ENCODE measurements around the gene MMP15. TPM values are rescaled to one million over a fixed set of nuclear protein-coding genes. Genes with fewer than 3 reads are reported as not detected.

Gene MMP15
- total and polyA plus RNA-seq, 2 of the 4 experiments (the other 2 are of a cell fraction), result 0.18 to 0.56 TPM

DNA sequence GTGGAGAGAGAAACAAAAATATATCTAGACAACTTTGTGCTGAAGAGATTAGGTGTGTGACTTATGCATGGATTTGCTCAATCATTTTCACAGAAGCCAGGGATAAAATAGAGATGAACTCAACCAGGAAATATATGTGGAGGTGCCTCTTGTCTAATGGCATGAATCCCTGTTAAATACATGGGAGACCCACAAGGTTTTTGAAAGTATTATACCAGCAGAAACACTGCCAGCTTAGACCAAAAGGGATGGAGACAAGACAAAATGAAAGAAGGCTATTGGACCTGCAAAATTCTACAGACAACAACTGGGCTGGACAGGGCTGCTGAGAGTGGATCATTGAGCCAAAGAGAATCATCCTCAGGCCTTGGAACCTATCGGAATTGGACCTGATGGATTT, 51.0 kb downstream of the MMP15 start:
- WGBS, 2 experiments (ENCODE audit: extremely low coverage in 2 of 2, insufficient read length in 1 of 2), result no CpG with 5 or more reads among the region's 1 CpG
- DNase-seq (no peak), ATAC-seq (ENCODE audit: low read depth) (no peak)
- Histone ChIP-seq H3K79me1 (ENCODE audit: low read depth in 1 of 2, low read length in 2 of 2) (no peaks in the 10 kb centered on the region), H2AK9ac (replicated peaks; ENCODE audit: low read depth, low read length, poor library complexity) (no peak overlapping the region), H2BK120ac (ENCODE audit: low read depth, low read length) (no peak overlapping the region), H2AFZ (replicated peaks; ENCODE audit: low read length, poor library complexity) (no peak overlapping the region), H3K18ac (ENCODE audit: low read depth, low read length) (no peak overlapping the region), H4K91ac (ENCODE audit: insufficient read depth, low read depth, low read length) (no peak overlapping the region), H2AK5ac (ENCODE audit: low read depth, low read length) (no peak overlapping the region), H4K8ac (ENCODE audit: low read depth in 2 of 2, low read length in 2 of 2) (no peak overlapping the region), H3K9me1 (ENCODE audit: insufficient read depth, low read length) (no peaks in the 10 kb centered on the region), H4K20me1 (ENCODE audit: insufficient read depth, low read length) (no peaks in the 10 kb centered on the region), H3K9me3 (ENCODE audit: control insufficient read depth, insufficient read depth, low read length) (0 out of 2 replicates have a peak, but pooled peaks cover 2% of the 10 kb centered on the region), H3K23ac (ENCODE audit: low read depth, low read length) (no peak overlapping the region), H3K14ac (replicated peaks; ENCODE audit: low read depth, low read length) (no peak overlapping the region), H2BK20ac (ENCODE audit: low read depth, low read length) (no peak overlapping the region), H3K4me1 (ENCODE audit: control insufficient read depth, insufficient read depth, low read length) (no peaks in the 10 kb centered on the region), H3K36me3 (ENCODE audit: control insufficient read depth, insufficient read depth, low read length) (no peaks in the 10 kb centered on the region), H3K27ac (ENCODE audit: insufficient read depth, low read length) (no peak overlapping the region), H3K27me3 (ENCODE audit: control insufficient read depth, insufficient read depth, low read length) (no peaks in the 10 kb centered on the region; the same call in 1 of the 2 replicates), H3K4me2 (ENCODE audit: low read depth, low read length) (no peak overlapping the region), H4K5ac (ENCODE audit: low read depth, low read length) (no peak overlapping the region), H3K4me3 (ENCODE audit: insufficient read depth, low read depth, low read length) (no peak overlapping the region), H3K56ac (ENCODE audit: extremely low read depth, insufficient read depth, low read length) (no peak overlapping the region), H3K9ac (ENCODE audit: low read depth, low read length) (no peak overlapping the region), H3K4ac (ENCODE audit: low read depth, low read length) (no peak overlapping the region), H2BK15ac (ENCODE audit: low read depth, low read length) (no peak overlapping the region), H2BK5ac (ENCODE audit: low read depth, low read length, poor library complexity, severe bottlenecking) (no peak overlapping the region)
- intact Hi-C loops (cut with micrococcal nuclease) (no loop called here), dilution Hi-C loops (cut with HindIII; ENCODE audit: low sequenced_read_pairs, unreplicated experiment) (no loop called here), in situ Hi-C loops (cut with MboI; ENCODE audit: low sequenced_read_pairs) (no loop called here)
- ChIA-PET CTCF (no interaction called here), POLR2A (ENCODE audit: unreplicated experiment) (no interaction called here)
- TF ChIP-seq CEBPB (IDR thresholded peaks at IDR 0.05; ENCODE audit: low read depth, low read length), result no peak
- no TSS peak for BruUV-seq (replicated peaks)

Measured in IMR-90 (cell line).